Right ventricle myocardium inferior (tissue), 1 donor: Measurements from ENCODE around the gene ATPAF2. TPM values are rescaled to one million over a fixed set of nuclear protein-coding genes. Genes with fewer than 3 reads are reported as not detected.
"Not testable (repeated sequence)": the region's sequence is repeated elsewhere in the genome, so short reads cannot be mapped to it uniquely, and the experiment has no call there.

Experiments used
- ATAC-seq: fragments of 200-7000 bp; cut with Tn5 transposase; one replicate; pipeline ENCODE4 v1.9.1; 2020; ENCODE audit warnings: mild to moderate bottlenecking, moderate library complexity
- DNase-seq: peaks from one replicate; pipeline ENCODE4 v3.0.0; 2021; ENCODE audit errors: missing footprints
- intact Hi-C: fragments of 100-400 bp; cut with DNase I; formaldehyde crosslinking; loops from one replicate; pipeline ENCODE4 v1.11.0; 2022
- total RNA-seq: library from RNA; stranded (reverse); fragmentation: NEBNext Ultra II Directional; extraction: Animal tissue kit (Norgen Biotek cat#: 25700); gene quantifications from one replicate; pipeline ENCODE4 v1.2.1, GENCODE V29; 2021
- donor health status: DM: no; HTN: yes; CAD: no; lungs with severe emphysema.

ATPAF2 gene
- total RNA-seq, 1 donor from 2014 or later = 34.9 TPM

DNA sequence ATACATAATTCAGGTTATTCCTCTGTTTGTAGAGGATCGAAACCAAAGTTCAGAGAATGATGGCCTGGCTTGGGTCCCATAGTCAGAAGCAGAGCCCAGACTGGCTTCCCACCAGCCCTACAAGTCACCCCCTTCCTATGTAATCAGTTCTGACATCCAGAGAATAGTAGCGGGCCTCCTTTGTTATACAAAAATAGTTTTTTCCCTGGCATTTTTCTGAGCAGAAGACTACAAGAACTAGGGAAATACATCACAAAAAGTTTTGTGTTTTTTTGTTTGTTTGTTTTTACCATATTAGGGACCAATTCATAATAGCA is 19.2 kb downstream of the ATPAF2 start:
- ATAC-seq (no peak), DNase-seq (no peak)
- intact Hi-C loops = no loop called here

DNA sequence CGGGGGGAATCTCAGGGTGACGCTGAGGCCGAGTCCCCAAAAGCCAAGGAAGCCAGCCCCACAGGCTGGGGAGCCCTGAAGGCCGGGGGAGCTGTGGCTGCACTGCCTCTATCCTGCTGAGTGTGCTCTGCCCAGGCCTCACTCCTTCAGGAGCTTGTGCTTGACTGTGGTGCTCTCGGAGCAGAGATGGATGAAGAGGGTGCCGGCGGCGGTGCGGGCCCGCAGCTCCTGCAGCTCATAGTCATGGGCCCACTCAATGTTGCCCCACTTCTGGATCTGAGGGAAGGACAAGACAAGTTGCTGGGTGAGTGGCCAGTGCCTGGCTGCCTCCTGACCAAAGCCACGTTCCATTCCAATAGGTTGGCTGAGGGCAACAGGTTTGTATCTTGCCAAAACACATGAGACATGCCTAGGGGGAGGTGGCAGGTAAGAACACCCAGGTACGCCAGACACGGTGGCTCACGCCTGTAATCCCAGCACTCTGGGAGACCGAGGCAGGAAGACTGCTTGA is 20.5 kb downstream of the ATPAF2 start:
- ATAC-seq = no peak
- DNase-seq = no peak
- intact Hi-C loops = no loop called here

DNA sequence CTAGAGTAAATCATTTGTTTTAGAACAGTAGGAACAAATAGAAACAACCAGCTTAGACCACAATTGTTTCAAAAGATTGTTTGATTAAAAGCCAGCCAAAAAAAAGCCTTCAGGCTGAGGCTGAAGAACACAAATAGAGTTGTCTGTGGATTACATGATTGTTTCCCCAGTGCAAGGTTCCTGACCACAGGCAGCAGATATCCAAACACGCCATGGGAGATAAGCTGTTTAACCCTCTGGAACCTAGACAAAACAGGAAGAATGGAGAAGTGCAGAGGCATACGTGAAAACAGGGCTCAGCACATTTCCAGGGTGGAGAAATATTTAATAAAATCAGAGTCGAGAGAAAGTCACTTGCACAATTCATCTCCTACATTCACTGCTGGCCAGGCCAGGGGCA is 21.0 kb downstream of the ATPAF2 start:
- DNase-seq (no peak), ATAC-seq (no peak)
- intact Hi-C loops = no loop called here

DNA sequence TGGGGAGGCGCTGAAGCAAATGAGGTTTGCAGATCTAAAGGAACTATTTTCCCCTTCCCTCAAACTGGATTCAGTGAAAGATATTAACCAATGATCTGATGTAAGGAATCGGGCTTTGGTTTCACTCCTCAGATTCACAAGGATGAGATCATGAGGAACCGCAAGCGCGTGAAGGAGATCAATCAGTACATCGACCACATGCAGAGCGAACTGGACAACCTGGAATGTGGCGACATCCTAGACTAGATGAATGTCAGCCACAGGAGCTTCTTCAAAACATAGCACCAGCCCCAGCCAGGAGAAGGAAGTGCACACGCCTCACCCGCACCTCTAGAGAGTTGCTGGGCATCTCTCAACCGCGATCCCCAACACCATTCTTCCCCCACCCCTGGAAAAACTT is 22.5 kb downstream of the ATPAF2 start:
- DNase-seq = no peak
- ATAC-seq = no peak
- intact Hi-C loops = no loop called here

DNA sequence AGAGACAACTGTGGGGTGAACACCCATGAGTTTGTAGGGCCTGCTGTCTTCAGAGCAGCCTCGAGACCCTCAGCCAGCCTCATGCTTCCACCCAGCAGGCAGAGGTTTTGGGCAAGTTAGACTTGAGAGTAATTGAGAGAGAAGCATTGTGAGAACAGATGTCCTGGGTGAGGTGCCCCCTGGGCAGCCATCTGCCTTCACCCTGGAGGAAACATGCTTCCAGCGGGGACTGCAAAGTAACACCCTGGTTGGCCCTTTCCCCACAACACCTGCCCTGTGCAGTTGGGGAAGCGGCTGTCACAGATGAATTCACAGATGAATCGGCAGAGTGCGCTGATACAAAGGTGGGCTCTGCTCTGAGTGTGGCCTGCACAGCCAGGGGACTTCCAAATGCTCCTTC is 23.4 kb downstream of the ATPAF2 start:
- ATAC-seq (no peak), DNase-seq (no peak)
- intact Hi-C loops = no loop called here

DNA sequence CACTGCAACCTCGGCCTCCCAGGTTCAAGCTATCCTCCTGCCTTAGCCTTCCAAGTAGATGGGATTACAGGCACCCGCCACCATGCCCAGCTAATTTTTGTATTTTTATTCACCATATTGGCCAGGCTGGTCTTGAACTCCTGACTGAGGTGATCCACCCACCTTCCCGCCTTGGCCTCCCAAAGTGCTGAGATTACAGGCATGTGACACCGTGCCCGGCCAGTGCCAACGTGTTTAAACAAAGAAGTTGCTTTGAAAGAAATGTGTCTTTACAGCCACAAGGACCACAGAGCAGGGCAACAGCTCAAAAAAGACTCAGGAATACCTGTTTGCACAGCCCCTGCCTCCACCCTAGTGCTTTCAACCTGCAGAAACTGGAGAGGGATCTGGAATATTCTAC is 25.0 kb downstream of the ATPAF2 start:
- no peak for ATAC-seq
- intact Hi-C loops = no loop called here
- DNase-seq = no peak

DNA sequence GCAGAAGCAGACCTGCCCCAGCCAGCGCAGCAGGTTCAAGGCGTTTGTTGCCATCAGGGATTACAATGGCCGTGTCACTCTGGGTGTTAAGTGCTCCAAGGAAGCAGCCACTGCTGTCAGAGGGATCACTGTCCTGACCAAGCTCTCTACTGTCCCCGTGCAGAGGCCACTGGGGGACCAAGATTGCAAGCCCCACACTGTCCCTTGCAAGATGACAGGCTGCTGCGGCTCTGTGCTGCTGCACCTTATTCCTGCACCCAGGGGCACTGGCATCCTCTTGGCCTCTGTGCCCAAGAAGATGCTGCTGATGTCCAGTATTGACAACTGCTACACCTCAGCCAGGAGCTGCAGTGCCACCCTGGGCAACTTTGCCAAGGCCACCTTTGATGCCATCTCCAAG is 27.7 kb downstream of the ATPAF2 start:
- intact Hi-C loops = no loop called here
- ATAC-seq = no peak
- no peak for DNase-seq

DNA sequence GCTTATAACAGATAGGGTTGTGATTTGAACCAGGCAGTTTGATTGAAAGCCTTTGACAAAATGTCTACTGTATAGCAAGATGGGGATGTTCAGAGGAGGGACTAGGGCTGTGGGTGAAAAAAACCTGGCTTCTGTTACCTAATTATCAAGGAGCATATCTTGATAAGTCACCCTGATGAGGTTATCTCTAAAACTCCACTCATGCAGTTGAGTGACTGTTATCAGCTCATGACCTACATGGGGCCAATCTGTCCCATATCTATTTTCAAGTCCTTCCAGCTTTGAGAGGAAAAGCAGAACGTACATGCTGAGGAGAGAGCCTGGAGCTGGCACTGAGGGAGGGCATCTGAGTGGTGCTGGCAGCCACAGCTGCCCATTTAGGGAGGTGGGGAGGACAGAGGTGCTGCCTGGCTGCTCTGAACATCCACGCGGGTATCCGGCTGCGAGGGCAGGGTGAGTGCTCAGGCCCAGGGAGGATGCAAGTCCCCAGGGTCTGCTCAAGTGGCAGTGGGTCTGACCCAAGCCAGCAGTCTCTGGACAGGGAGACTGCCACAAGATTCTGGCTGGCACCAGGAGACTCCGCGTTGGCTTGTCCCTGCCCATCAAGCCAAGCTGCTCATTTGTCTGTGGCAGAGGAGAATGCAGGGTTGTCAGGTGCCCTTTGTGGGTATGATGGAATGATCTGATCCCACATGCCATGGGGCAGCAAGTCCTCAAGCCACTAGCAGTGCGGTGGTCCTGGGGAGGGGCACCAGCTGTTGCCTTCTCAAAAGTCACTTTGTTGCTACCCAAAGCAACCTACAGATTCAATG is 29.2 kb downstream of the ATPAF2 start:
- DNase-seq (no peak), ATAC-seq (peak; percentile 89)
- intact Hi-C loops = no loop called here

DNA sequence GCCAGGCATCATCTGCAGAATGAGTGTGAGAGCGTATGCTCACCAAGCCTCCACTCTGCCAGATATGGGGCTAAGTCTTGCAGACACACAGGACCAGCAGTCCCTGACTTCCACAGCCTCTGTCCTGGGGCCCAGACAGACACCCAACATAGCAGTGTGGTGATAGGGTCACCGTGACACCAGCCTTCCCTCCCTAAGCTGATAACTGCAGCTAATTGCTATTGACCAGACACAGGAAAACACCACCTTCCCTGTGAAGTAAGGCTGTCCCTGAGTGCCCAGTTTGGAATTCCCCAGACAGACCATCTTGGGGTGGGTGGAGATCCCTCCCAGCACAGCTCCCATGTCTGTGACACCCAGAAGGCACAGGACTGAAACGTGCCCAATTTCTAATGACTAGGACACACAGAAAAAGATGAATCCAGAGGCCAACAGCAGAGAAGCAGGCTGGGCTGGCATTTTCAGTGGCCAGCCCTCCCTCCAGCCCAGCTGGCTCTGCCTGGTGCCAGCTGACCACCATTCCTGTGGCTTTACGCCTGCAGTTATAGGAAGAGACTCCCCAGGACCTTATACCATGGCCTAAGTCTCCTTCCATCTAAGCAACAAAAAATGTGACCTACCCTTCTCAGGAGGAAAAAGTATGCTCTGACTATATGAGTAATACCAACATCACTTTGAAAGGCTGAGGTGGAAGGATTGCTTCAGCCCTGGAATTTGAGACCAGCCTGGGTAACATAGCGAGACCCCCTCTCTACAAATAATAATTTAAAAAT is 30.3 kb downstream of the ATPAF2 start:
- DNase-seq (no peak), ATAC-seq (no peak)
- intact Hi-C loops = no loop called here

DNA sequence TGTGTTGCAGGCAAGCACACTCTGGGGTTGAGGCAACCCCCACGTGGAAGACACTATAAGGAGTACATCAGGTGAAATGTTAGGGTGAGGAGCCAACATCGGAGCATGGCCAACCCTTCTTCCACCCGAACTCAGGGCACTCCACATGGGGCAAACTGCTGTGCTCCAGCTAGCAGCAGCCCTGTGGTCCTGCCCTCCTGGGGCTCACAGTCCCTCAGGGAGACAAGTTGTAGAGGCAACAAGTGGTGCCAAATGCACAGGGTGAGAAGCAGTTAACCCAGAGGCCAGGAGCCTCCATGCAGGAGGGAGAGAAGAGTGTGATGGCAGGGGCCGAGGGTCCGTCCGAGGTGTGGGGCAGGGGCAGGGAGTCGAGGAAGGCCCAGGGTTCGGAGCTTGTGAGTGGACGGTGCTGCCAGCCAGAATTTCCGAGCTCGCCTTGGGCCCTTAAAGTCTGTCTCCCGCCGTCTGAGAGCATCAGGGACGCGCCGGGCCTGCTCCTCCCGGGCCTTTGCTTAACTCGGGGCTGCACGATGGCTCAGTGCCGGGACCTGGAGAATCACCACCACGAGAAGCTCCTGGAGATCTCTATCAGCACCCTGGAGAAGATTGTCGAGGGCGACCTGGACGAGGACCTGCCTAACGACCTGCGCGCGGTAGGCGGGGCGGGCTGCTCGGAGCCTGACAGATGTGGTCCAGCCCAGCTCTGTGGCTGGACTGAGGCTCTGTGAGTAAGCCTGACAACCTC is 32.3 kb downstream of the ATPAF2 start:
- intact Hi-C loops = no loop called here
- DNase-seq (no peak), ATAC-seq (no peak)

DNA sequence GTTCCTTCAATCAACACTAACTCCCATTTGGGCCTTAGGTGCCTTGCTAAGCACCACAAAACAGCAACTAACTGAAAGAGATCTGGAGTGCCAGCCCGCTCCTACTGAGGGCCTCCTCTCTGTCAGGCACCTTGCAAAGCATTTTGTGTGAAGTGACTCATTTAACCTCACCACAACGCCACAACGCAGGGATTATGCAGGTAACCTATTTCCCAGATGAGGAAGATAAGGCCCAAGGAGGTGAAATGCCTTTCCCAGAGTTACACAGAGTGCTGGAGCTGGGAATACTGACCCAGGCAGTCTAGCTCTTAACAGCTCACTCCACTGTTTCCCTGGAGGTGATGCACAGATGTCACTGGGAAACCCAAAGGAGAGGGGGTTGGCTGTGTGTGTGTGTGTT is 33.5 kb downstream of the ATPAF2 start:
- intact Hi-C loops = no loop called here
- ATAC-seq (no peak), DNase-seq (no peak)

DNA sequence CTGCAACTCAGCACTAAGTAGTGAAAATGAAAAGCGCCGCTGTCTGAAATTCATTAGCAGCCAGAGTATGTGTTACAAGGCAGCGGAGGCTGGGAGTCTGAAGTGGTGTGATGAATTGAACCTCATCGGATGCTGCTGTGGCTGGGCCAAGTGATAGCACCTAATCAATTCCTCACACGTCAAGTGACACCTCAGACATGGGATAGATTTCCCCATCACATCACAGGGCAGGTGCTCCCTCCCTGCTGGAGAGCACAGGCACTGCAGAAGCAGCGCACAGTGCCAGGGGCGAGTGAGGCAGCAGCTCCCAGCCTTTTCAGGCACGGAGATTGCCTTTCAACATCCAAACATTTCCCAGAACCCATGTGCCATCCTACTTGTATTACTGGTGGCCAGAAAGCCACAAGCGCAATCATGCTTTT is 34.1 kb downstream of the ATPAF2 start:
- intact Hi-C loops = no loop called here
- ATAC-seq (peak; percentile 57), DNase-seq (no peak)

DNA sequence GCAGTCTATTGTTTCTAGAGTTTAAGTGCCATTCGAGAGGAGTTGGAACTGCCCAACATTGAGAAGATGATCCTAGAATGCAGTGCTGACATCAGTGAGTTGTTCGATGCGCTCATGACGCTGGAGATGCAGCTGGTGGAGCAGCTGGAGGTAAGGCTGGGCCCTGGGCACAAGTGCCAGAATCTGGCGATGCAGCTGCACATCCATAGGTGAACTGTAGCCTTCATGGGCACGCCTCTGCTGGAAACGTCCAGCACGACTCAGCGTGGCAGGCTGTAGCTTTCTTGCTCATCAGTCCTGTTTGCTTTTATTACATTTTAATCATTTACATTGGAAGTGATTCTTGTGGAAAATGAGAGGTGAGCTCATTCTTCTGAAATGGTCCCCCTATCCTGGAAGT is 34.6 kb downstream of the ATPAF2 start:
- intact Hi-C loops = no loop called here
- ATAC-seq (no peak), DNase-seq (no peak)

DNA sequence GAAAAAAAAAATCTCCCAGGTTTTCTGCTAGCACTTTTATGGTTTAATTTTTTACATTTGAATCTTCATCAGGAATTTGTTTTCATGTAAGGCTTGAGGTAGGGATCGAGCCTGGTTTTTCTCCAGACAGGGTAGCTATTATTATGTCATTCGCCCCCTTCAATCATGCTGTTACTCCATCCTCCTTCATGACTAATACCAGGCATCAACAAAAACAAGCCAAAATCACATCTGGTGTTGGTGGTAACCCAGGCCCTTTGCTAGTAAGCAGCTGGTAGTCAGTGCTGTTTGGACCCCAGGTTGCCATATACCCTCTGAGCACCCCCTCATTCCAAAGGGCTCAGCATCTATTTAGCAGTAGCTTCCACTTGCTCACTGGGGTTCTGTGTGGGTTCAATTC is 36.8 kb downstream of the ATPAF2 start:
- intact Hi-C loops = no loop called here
- DNase-seq = no peak
- no peak for ATAC-seq

DNA sequence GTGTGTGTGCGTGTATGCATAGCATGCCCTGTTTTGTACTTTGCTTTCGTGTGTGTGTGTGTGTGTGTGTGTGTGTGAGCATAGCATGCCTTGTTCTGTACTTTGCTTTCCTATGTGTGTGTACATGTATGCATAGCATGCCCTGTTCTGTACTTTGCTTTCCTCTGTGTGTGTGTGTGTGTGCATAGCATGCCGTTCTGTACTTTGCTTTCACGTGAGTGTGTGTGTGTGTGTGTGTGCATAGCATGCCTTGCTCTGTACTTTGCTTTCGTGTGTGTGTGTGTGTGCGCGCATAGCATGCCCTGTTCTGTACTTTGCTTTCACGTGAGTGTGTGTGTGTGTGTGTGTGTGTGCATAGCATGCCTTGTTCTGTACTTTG is 38.9 kb downstream of the ATPAF2 start:
- ATAC-seq = no peak
- intact Hi-C loops = no loop called here

DNA sequence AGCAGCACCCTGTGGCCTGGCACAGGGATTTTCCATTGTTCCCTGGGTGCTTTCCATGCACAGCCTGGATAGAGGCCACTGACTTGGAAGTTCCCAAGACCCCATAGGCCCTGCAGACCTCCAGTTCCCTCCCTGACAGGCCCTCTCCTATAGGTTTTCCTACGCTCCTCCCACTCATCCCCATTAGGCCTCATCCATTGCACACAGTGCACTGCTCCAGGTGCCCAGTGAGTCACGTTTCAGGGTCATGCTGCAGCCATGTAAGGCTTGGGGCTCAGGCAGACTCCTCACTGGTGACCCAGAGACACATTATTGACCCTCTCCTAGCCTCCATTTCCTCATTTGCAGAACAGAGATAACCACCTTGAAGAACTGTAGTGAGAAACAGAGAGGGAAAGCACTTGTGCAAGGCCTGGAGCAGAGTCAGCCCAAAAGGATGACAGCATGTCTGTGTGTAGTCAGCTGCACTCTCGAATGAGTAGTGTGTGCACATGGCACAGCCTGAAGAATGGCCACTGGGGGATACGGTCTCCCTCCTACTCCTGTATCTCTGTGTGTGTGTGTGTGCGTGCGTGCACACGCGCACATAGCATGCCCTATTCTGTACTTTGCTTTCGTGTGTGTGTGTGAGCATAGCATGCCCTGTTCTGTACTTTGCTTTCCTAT is 39.5 kb downstream of the ATPAF2 start:
- intact Hi-C loops = no loop called here
- ATAC-seq (no peak), DNase-seq (no peak)

More for the DNA sequence above, 38.9 kb downstream of the ATPAF2 start:
- DNase-seq = no peak

DNA sequence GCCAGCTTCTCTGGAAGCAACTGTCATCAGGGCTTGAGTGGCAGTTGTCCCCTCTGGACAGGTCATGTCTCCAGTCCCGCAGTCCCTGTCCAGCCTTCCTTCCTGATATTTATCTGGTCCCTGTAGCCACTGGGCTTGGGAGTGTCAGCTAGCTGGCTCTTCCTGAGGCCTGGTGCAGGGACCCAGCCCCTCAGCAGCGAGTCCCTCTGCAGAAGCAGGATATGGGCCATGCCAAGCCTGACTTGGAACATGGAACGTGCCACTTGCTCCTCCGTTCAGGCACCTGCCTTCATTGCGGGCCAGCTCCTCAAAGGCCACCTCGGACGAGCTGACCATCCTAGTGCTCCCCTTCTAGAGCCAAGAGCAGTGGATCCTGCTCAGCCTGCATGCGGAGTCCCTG is 40.0 kb downstream of the ATPAF2 start:
- no peak for ATAC-seq
- DNase-seq = no peak
- intact Hi-C loops = no loop called here

DNA sequence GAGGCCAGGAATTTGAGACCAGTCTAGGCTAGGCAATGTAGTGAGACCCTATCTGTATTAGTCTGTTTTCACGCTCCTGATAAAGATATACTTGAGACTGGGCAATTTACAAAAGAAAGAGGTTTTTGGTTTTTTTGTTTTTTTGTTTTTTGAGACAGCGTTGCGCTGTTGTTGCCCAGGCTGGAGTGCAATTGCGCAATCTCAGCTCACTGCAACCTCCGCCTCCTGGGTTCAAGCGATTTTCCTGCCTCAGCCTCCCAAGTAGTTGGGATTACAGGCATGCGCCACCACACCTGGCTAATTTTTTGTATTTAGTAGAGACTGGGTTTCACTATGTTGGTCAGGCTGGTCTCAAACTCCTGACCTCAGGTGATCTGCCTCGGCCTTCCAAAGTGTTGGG is 43.1 kb downstream of the ATPAF2 start:
- not testable (repeated sequence) for ATAC-seq, DNase-seq
- intact Hi-C loops = loop anchor here (2.0 kb wide), 1 partner anchor 37 kb away; no protein-coding TSS in a partner anchor
